GM19455 (cell line): Measurements from ENCODE around the gene PPEF1.
"Not testable (repeated sequence)": the region's sequence is repeated elsewhere in the genome, so short reads cannot be mapped to it uniquely, and the experiment has no call there.

Experiments used
- ATAC-seq: cut with Tn5 transposase; IDR thresholded peaks from one replicate; pipeline ENCODE4 v1.9.1; 2021; ENCODE audit not compliant: unreplicated experiment

Gene PPEF1

GRCh38 chrX:18702362-18703195, 4.9 kb upstream of the PPEF1 start:
- no peak for ATAC-seq

GRCh38 chrX:18709833-18710232, 2.4 kb downstream of the PPEF1 start:
- no peak for ATAC-seq

DNA sequence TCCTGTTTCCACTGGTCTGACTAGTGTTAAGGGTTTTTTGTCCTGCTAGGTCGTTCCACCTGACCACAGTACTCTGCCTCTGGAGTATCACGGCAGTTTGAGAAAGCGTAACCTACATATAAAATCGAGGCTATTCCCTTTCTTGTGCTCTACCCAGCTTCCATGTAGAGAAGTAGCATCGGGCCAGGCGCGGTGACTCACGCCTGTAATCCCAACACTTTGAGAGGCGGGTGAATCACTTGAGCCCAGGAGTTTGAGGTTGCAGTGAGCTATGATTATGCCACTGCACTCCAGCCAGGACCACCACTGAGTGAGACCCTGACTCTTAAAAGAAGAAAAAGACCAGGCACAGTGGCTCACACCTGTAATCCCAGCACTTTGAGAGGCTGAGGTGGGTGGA, 7.5 kb downstream of the PPEF1 start:
- ATAC-seq: no peak

GRCh38 chrX:18719852-18720251, 12.4 kb downstream of the PPEF1 start:
- ATAC-seq: no peak

DNA sequence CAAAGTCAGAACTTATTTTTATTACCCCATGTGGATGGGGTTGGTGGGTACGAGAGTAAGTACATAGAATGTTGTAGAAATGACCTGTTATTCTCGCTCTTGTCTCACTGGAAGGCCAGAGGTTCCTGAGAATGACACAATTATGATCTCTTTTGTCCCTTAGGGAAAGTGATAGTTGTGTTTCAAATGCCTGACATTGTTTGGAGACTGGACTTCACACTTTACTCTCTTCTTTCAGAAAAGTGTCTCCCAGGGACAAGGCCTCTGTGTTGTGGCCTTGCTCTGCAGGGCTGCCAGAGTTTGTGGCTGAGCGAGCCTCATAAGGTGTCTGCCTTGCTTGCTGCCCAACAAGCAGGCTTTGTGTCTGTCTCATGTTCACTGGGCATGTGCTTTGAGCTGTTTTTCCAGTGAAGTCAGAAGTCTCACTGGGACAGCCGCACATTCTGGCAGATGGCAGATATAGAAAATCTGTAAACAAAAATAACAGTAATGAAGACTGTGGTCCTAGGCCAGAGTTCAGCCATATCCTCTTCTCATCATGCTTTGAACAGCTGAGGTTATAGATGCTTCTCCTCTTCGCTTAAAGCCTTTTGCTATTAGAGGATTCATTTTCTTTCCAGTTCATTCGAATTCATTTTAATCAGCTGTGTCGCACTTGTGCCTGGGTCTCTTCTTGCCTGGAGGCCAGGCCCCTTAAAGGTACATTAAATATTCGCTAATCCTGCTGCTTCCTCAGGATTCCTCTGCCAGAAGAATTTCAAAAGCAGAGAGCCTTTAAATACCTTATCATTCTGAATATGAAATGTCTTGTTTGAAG, 14.4 kb downstream of the PPEF1 start:
- ATAC-seq: no peak

- no peak for ATAC-seq
Observed at GRCh38 chrX:18722500-18723071, 15.1 kb downstream of the PPEF1 start.

GRCh38 chrX:18725310-18725943, 18.0 kb downstream of the PPEF1 start:
- ATAC-seq: no peak

- no peak for ATAC-seq
Observed at GRCh38 chrX:18733287-18733686, 25.8 kb downstream of the PPEF1 start.

GRCh38 chrX:18739609-18740008, 32.2 kb downstream of the PPEF1 start:
- ATAC-seq: not testable (repeated sequence)

DNA sequence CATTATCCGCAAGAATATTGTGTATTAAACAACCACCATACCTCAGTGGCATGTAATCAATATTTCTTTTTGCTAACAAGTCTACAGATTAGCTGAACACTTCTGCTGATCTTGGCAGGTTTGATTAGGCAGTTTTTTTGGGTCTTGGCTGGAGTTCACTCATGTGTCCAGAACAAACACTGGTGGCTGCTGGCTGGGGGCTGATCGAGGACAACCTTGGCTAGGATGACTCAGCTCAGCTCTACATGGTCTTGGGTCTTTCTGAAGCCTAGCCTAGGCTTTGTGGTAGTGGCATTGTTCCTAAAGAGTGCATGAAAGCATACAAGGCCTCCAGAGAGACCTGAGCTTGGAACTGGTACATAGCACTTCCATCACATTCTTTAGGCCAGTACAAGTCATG, 41.1 kb downstream of the PPEF1 start:
- ATAC-seq: no peak

- ATAC-seq: no peak
Observed at GRCh38 chrX:18753631-18754030, 46.2 kb downstream of the PPEF1 start.

GRCh38 chrX:18755651-18756050, 48.2 kb downstream of the PPEF1 start:
- no peak for ATAC-seq

GRCh38 chrX:18757956-18758932, 50.8 kb downstream of the PPEF1 start:
- ATAC-seq: no peak

- no peak for ATAC-seq
Observed at GRCh38 chrX:18761750-18762149, 54.3 kb downstream of the PPEF1 start.

DNA sequence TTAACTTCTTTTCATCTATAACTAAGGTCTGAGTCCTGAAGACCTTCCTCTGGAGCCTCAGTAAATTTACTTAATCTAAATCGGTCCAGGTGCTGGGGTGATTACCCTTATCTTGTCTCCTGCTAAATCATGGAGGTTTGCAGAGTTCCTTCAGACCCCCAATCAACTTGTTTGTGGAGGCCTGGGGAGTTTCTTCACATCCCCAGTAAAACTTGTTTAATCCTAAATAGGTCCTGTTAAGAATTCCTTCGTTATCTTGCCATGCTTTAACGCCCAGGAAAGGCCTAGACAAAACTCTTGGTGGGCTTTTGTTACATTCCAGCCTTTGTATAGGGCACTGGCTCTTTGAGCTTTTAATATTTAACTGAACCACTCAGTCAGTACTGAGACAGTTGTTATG, 55.7 kb downstream of the PPEF1 start:
- ATAC-seq: not testable (repeated sequence)

DNA sequence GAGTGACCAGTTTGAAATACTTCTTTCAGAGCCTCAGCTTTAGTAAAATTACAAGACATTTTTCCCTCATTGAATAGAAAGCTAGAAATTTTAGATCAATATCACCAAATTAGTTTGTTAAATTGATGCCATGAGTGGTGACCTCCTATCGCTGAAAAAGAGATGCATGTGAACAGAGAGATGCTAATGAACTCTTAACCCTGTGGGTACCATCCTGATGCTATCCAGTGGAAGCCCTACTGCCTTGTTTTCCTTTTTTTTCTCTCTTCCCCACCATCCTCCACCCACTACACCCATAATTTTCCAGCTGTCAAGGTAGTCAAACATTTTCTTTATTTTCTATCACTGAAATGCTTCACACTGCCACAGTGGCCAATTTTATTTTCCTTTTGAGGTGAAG, 61.9 kb downstream of the PPEF1 start:
- ATAC-seq: no peak

GRCh38 chrX:18769812-18770573, 62.5 kb downstream of the PPEF1 start:
- no peak for ATAC-seq

GRCh38 chrX:18789916-18790315, 82.5 kb downstream of the PPEF1 start:
- ATAC-seq: no peak

DNA sequence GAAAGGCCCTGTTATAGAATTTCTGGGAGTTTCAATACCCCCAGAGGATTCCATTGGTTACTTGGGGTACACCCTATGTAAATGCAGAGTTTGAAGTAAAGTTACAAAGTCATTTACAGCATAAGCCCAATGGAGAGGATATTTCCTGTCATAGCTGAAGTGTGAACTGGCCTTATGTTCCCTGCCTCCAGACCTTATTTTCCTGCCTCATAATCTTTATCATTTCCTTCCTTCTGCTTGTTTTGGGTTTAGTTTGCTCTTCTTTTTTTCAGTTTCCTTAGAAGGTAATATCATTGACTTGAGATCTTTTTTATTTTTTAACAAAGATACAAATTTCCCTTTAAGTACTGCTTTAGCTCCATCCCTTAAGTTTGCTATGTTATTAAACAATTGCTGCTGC, 85.4 kb downstream of the PPEF1 start:
- no peak for ATAC-seq
